MM.1S (cell line): Measurements from ENCODE around the gene KCTD5.

ENCODE experiments used
- CTCF ChIP-seq: fragments of 300-600 bp; sonication (generic); IDR thresholded peaks from 2 replicates; pipeline ENCODE4 v1.5.1; 2016; ENCODE audit warnings: antibody characterized with exemption, low read length, mixed read lengths
- EZH2 ChIP-seq: fragments of 300-600 bp; sonication (generic); optimal IDR thresholded peaks from 2 replicates; pipeline ENCODE3; 2017; ENCODE audit warnings: low read depth, mild to moderate bottlenecking, antibody characterized with exemption, low read length, mixed read lengths
- EZH2phosphoT487 ChIP-seq: fragments of 300-600 bp; sonication (generic); IDR thresholded peaks from 2 replicates; pipeline ENCODE4 v1.6.1; 2018; ENCODE audit warnings: antibody characterized with exemption, low read length

DNA sequence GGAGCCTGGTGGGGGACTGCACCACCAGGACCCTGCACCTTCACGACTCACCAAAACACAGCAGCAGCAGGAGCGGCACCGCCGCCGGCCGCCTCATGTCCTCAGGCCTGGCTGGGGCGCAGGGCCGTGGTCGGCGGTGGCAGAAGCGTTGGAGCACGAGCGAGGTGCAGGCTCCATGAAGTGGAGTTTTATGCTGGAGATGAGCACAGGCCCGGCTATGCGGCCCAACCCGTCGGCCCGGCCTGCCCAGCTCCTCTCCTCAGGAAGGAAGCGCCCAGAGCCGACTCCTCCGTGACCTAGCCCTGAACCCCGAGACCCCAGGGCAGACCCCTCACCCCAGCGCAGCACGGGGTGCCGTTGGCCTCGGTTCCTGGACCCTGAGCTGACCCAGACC is 37.7 kb downstream of the KCTD5 start, which contains the start of gene PRSS27:
- no peak for TF ChIP-seq CTCF
- no peak for TF ChIP-seq EZH2phosphoT487
- TF ChIP-seq EZH2, result no peak
